H9 (cell line): Measurements from ENCODE around the gene CCBE1. TPM values are rescaled to one million over a fixed set of nuclear protein-coding genes. Genes with fewer than 3 reads are reported as not detected.

Source experiments
- DNase-seq: peaks from one replicate; pipeline ENCODE4 v3.0.0-alpha.2; 2017
- H2AFZ ChIP-seq: one replicate; pipeline ENCODE4 v1.6.1; 2013; ENCODE audit warnings: mild to moderate bottlenecking, low read length, control low read depth, moderate library complexity
- H2AK5ac ChIP-seq: 2 replicates; pipeline ENCODE4 v1.6.1; 2013; ENCODE audit warnings: low read length, control low read depth, mixed read lengths; ENCODE audit not compliant: insufficient read length
- H2BK120ac ChIP-seq: one replicate; pipeline ENCODE4 v1.6.1; 2013; ENCODE audit warnings: low read depth, mild to moderate bottlenecking, low read length, control low read depth, inconsistent platforms; ENCODE audit not compliant: poor library complexity, severe bottlenecking
- H2BK12ac ChIP-seq: 2 replicates; pipeline ENCODE4 v1.6.1; 2013; ENCODE audit warnings: low read length, control low read depth, mixed read lengths, low read depth; ENCODE audit not compliant: insufficient read length
- H2BK15ac ChIP-seq: 2 replicates; pipeline ENCODE4 v1.6.1; 2013; ENCODE audit warnings: low read depth, low read length, control low read depth
- H2BK20ac ChIP-seq: one replicate; pipeline ENCODE4 v1.6.1; 2013; ENCODE audit warnings: low read depth, mild to moderate bottlenecking, low read length, control low read depth, inconsistent platforms; ENCODE audit not compliant: poor library complexity, severe bottlenecking
- H2BK5ac ChIP-seq: 2 replicates; pipeline ENCODE4 v1.6.1; 2013; ENCODE audit warnings: low read length, control low read depth, mixed read lengths; ENCODE audit not compliant: insufficient read length
- H3K14ac ChIP-seq: 2 replicates; pipeline ENCODE4 v1.6.1; 2013; ENCODE audit warnings: low read length, control low read depth; ENCODE audit not compliant: insufficient read depth
- H3K18ac ChIP-seq: 2 replicates; pipeline ENCODE4 v1.6.1; 2013; ENCODE audit warnings: low read depth, mild to moderate bottlenecking, mixed read lengths, low read length, control low read depth; ENCODE audit not compliant: insufficient read length
- H3K23ac ChIP-seq: 2 replicates; pipeline ENCODE4 v1.6.1; 2013; ENCODE audit warnings: low read length, control low read depth, mixed read lengths, low read depth; ENCODE audit not compliant: insufficient read length
- H3K23me2 ChIP-seq: 2 replicates; pipeline ENCODE4 v1.6.1; 2013; ENCODE audit warnings: low read depth, mild to moderate bottlenecking, mixed read lengths, low read length, control low read depth; ENCODE audit not compliant: insufficient read length, poor library complexity, severe bottlenecking
- H3K27ac ChIP-seq: 2 replicates; pipeline ENCODE4 v1.5.1; 2013; ENCODE audit warnings: low read length, control low read depth, mixed read lengths, low read depth; ENCODE audit not compliant: insufficient read length
- H3K27me3 ChIP-seq: 2 replicates; pipeline ENCODE4 v1.6.1; 2013; ENCODE audit warnings: low read length, control low read depth, inconsistent platforms; ENCODE audit not compliant: insufficient read depth
- H3K4ac ChIP-seq: 2 replicates; pipeline ENCODE4 v1.6.1; 2013; ENCODE audit warnings: low read depth, mild to moderate bottlenecking, control low read depth, inconsistent platforms, low read length, moderate library complexity
- H3K4me1 ChIP-seq: 2 replicates; pipeline ENCODE4 v1.6.1; 2013; ENCODE audit warnings: low read length, control low read depth, inconsistent platforms; ENCODE audit not compliant: insufficient read depth
- H3K4me2 ChIP-seq: 2 replicates; pipeline ENCODE4 v1.6.1; 2013; ENCODE audit warnings: low read length, control low read depth, mixed read lengths; ENCODE audit not compliant: insufficient read length, insufficient read depth
- H3K56ac ChIP-seq: 2 replicates; pipeline ENCODE4 v1.6.1; 2013; ENCODE audit warnings: low read depth, mild to moderate bottlenecking, mixed read lengths, low read length, control low read depth; ENCODE audit not compliant: insufficient read length
- H3K79me1 ChIP-seq: 2 replicates; pipeline ENCODE4 v1.6.1; 2013; ENCODE audit warnings: low read depth, mild to moderate bottlenecking, moderate library complexity, low read length, control low read depth, inconsistent platforms; ENCODE audit not compliant: insufficient read depth, poor library complexity, severe bottlenecking
- H3K79me2 ChIP-seq: 2 replicates; pipeline ENCODE4 v1.6.1; 2013; ENCODE audit warnings: low read length, control low read depth, inconsistent platforms; ENCODE audit not compliant: insufficient read depth
- H3K9ac ChIP-seq: 2 replicates; pipeline ENCODE4 v1.6.1; 2013; ENCODE audit warnings: low read length, control low read depth, mixed read lengths; ENCODE audit not compliant: insufficient read length; ENCODE audit errors: extremely low read depth
- H3K9me3 ChIP-seq: one replicate; pipeline ENCODE4 v1.6.1; 2013; ENCODE audit warnings: low read depth, low read length, inconsistent platforms; ENCODE audit not compliant: control insufficient read depth
- H3T11ph ChIP-seq: one replicate; pipeline ENCODE4 v1.6.1; 2013; ENCODE audit warnings: mild to moderate bottlenecking, low read length, control low read depth, inconsistent platforms
- H4K20me1 ChIP-seq: one replicate; pipeline ENCODE4 v1.6.1; 2013; ENCODE audit not compliant: control insufficient read depth, insufficient read length, insufficient read depth
- H4K5ac ChIP-seq: 2 replicates; pipeline ENCODE4 v1.6.1; 2013; ENCODE audit warnings: low read depth, mild to moderate bottlenecking, mixed read lengths, low read length, control low read depth; ENCODE audit not compliant: insufficient read length
- H4K8ac ChIP-seq: replicated peaks from 2 replicates; pipeline ENCODE4 v1.6.1; 2013; ENCODE audit warnings: low read length, control low read depth, mixed read lengths, low read depth; ENCODE audit not compliant: insufficient read length
- H4K91ac ChIP-seq: 2 replicates; pipeline ENCODE4 v1.6.1; 2013; ENCODE audit warnings: low read depth, mild to moderate bottlenecking, moderate library complexity, mixed read lengths, low read length, control low read depth; ENCODE audit not compliant: insufficient read length
- H3K27ac Mint-ChIP-seq, 3 experiments: 2 replicates in 2 of 3; 3 replicates in 1 of 3; pipeline ENCODE4 v1.8.0; 2020 to 2021; ENCODE audit warnings: mixed read lengths in 3 of 3, mild to moderate bottlenecking in 1 of 3, moderate library complexity in 1 of 3
- H3K27me3 Mint-ChIP-seq: 2 replicates; pipeline ENCODE4 v1.8.0; 2021; ENCODE audit warnings: low read depth, mild to moderate bottlenecking, moderate library complexity, mixed read lengths
- H3K36me3 Mint-ChIP-seq, 3 experiments: 2 replicates in 2 of 3; 3 replicates in 1 of 3; pipeline ENCODE4 v1.8.0; 2020 to 2021; ENCODE audit warnings: low read depth in 3 of 3, mixed read lengths in 3 of 3; ENCODE audit not compliant: insufficient read depth in 1 of 3
- H3K4me1 Mint-ChIP-seq, 2 experiments: 2 replicates each; pipeline ENCODE4 v1.8.0; 2020; ENCODE audit warnings: mixed read lengths in 2 of 2
- H3K4me3 Mint-ChIP-seq, 2 experiments: 2 replicates in 1 of 2; 3 replicates in 1 of 2; pipeline ENCODE4 v1.8.0; 2020 to 2021; ENCODE audit warnings: mild to moderate bottlenecking in 2 of 2, mixed read lengths in 2 of 2, moderate library complexity in 1 of 2
- H3K9me3 Mint-ChIP-seq, 2 experiments: 2 replicates in 1 of 2; 3 replicates in 1 of 2; pipeline ENCODE4 v1.8.0; 2020; ENCODE audit warnings: mild to moderate bottlenecking in 2 of 2, mixed read lengths in 2 of 2, moderate library complexity in 1 of 2
- CTCF ChIP-seq: fragments of 200-600 bp; sonication (generic); conservative IDR thresholded peaks from 3 replicates; pipeline ENCODE4 v1.8.0; 2021; ENCODE audit warnings: antibody characterized with exemption, mild to moderate bottlenecking
- WGBS: extraction: QIAGEN DNeasy Blood & Tissue Kit; methylation state at CpG from one replicate; pipeline ENCODE4 v1.1.7; 2013; ENCODE audit warnings: missing lambda C conversion rate, low lambda C conversion rate, mixed read lengths; ENCODE audit not compliant: insufficient read length; ENCODE audit errors: extremely low coverage; 5-methylcytosine and 5-hydroxymethylcytosine counted together
- total RNA-seq: library from RNA; stranded (reverse); gene quantifications from 2 replicates; pipeline ENCODE4 v1.2.1, GENCODE V29; 2021

The CCBE1 gene
- total RNA-seq, 1 experiment from 2014 or later, result 0.39 TPM

GRCh38 chr18:59420244-59420643 is 277.0 kb downstream of the CCBE1 start:
- H3T11ph ChIP-seq, result no peak overlapping the region
- no peak overlapping the region for H2BK15ac ChIP-seq
- H4K91ac ChIP-seq, result no peak overlapping the region
- Mint-ChIP-seq H3K9me3 (no peaks in the 10 kb centered on the region), H3K4me1 (no peaks in the 10 kb centered on the region), H3K27me3 (peaks cover 17% of the 10 kb centered on the region), H3K27ac (no peak overlapping the region), H3K36me3 (no peaks in the 10 kb centered on the region), H3K4me3 (no peak overlapping the region)
- no peak overlapping the region for H3K4ac ChIP-seq
- no peak overlapping the region for H3K14ac ChIP-seq
- H3K79me1 ChIP-seq, result no peaks in the 10 kb centered on the region
- no peak overlapping the region for H2BK20ac ChIP-seq
- H3K9me3 ChIP-seq, result no peaks in the 10 kb centered on the region
- WGBS, result no CpG with 5 or more reads among the region's 4 CpGs
- no peak overlapping the region for H2BK12ac ChIP-seq
- no peaks in the 10 kb centered on the region for H3K23me2 ChIP-seq
- H4K8ac ChIP-seq, result no peak overlapping the region
- H2AK5ac ChIP-seq, result no peak overlapping the region
- H2AFZ ChIP-seq, result no peak overlapping the region
- no peak overlapping the region for H3K18ac ChIP-seq
- H3K27me3 ChIP-seq, result no peaks in the 10 kb centered on the region
- no peak for DNase-seq
- H4K5ac ChIP-seq, result no peak overlapping the region
- H4K20me1 ChIP-seq, result no peaks in the 10 kb centered on the region
- H3K4me2 ChIP-seq, result no peak overlapping the region
- no peak overlapping the region for H3K9ac ChIP-seq
- TF ChIP-seq CTCF, result no peak
- H3K27ac ChIP-seq, result no peak overlapping the region
- H2BK5ac ChIP-seq, result no peak overlapping the region
- no peaks in the 10 kb centered on the region for H3K4me1 ChIP-seq
- no peaks in the 10 kb centered on the region for H3K79me2 ChIP-seq
- no peak overlapping the region for H2BK120ac ChIP-seq
- H3K23ac ChIP-seq, result no peak overlapping the region
- no peak overlapping the region for H3K56ac ChIP-seq
